HPDE6-E6E7 (cell line): ENCODE results near the gene EFR3B.
A peak's percentile ranks its signal among the peaks of the same experiment; 100 is the strongest.

Experiments used
- DNase-seq: peaks from one replicate; pipeline ENCODE4 v3.0.0; 2011; ENCODE audit warnings: missing footprints; ENCODE audit errors: extremely low spot score

EFR3B gene

GRCh38 chr2:25035537-25036220 is 6.2 kb upstream of the EFR3B start:
- no peak for DNase-seq

- no peak for DNase-seq
Observed at GRCh38 chr2:25036221-25036559, 5.7 kb upstream of the EFR3B start.

- no peak for DNase-seq
Observed at GRCh38 chr2:25039126-25039525, 2.8 kb upstream of the EFR3B start.

GRCh38 chr2:25041307-25041927 is 459 bp upstream of the EFR3B start:
- DNase-seq, result peak; percentile 35

GRCh38 chr2:25042321-25043240 is 705 bp downstream of the EFR3B start:
- no peak for DNase-seq

- DNase-seq, result no peak
Observed at GRCh38 chr2:25043241-25043867, 1.5 kb downstream of the EFR3B start.

- DNase-seq, result no peak
Observed at GRCh38 chr2:25044011-25044410, 2.1 kb downstream of the EFR3B start.

GRCh38 chr2:25044990-25045389 is 3.1 kb downstream of the EFR3B start:
- DNase-seq, result no peak

GRCh38 chr2:25049422-25049821 is 7.5 kb downstream of the EFR3B start:
- DNase-seq, result no peak

- DNase-seq, result no peak
Observed at GRCh38 chr2:25050128-25050527, 8.3 kb downstream of the EFR3B start.

- no peak for DNase-seq
Observed at GRCh38 chr2:25053041-25053440, 11.2 kb downstream of the EFR3B start.

- DNase-seq, result no peak
Observed at GRCh38 chr2:25054720-25055119, 12.8 kb downstream of the EFR3B start.

- DNase-seq, result no peak
Observed at GRCh38 chr2:25055376-25055920, 13.6 kb downstream of the EFR3B start.

GRCh38 chr2:25056098-25056821 is 14.4 kb downstream of the EFR3B start:
- DNase-seq, result no peak

GRCh38 chr2:25062511-25062917 is 20.6 kb downstream of the EFR3B start:
- DNase-seq, result no peak

- no peak for DNase-seq
Observed at GRCh38 chr2:25063876-25064660, 22.2 kb downstream of the EFR3B start.

GRCh38 chr2:25065768-25066167 is 23.9 kb downstream of the EFR3B start:
- DNase-seq, result no peak

- DNase-seq, result no peak
Observed at GRCh38 chr2:25066455-25066854, 24.6 kb downstream of the EFR3B start.

- DNase-seq, result no peak
Observed at GRCh38 chr2:25068217-25068616, 26.3 kb downstream of the EFR3B start.

- DNase-seq, result no peak
Observed at GRCh38 chr2:25071966-25072365, 30.1 kb downstream of the EFR3B start.
